Endothelial cell of umbilical vein (primary cell): ENCODE results near the gene IFNA2. TPM values are rescaled to one million over a fixed set of nuclear protein-coding genes. Genes with fewer than 3 reads are reported as not detected.

ENCODE experiments used
- BruUV-seq: library from RNA; stranded (reverse); fragments of 400-500 nt; replicated peaks from 2 replicates; lab custom pipeline; 2021; lab: Mats Ljungman, UMichigan
- CTCF ChIA-PET: fragments of 300-600, 350-600 bp; sonication (Branson Sonifier 250); formaldehyde crosslinking; loops from one replicate; lab custom pipeline; 2021; ENCODE audit warnings: antibody characterized with exemption, inconsistent platforms; lab: Charles Lee
- POLR2A ChIA-PET: fragments of 300-600, 350-600 bp; sonication (Branson Sonifier 250); formaldehyde crosslinking; loops from one replicate; lab custom pipeline; 2021; ENCODE audit warnings: antibody characterized with exemption, inconsistent platforms; lab: Charles Lee
- DNase-seq: peaks from one replicate; pipeline ENCODE4 v3.0.0-alpha.2; 2011; ENCODE audit warnings: low read depth, low spot score
- FAIRE-seq: peaks from 2 replicates; lab custom pipeline; 2011; peaks lifted over from hg19 to GRCh38; lab: Jason Lieb, UNC
- H2AFZ ChIP-seq: 2 replicates; pipeline ENCODE4 v1.6.0; 2012; ENCODE audit warnings: low read depth, low read length, control low read depth, inconsistent platforms
- H3K27ac ChIP-seq: 2 replicates; pipeline ENCODE4 v1.5.1; 2011; ENCODE audit warnings: low read depth, mild to moderate bottlenecking, control low read depth, low read length, moderate library complexity; ENCODE audit not compliant: insufficient read depth
- H3K27me3 ChIP-seq, 2 experiments: 2 replicates each; pipeline versions ENCODE4 v1.6.0 to v1.6.1; 2011; ENCODE audit warnings: low read length in 2 of 2, mixed read lengths in 1 of 2; ENCODE audit not compliant: control insufficient read depth in 2 of 2, insufficient read depth in 2 of 2
- H3K36me3 ChIP-seq, 2 experiments: 2 replicates in 1 of 2; 3 replicates in 1 of 2; pipeline ENCODE4 v1.5.1; 2011; ENCODE audit warnings: low read length in 2 of 2, mild to moderate bottlenecking in 1 of 2, moderate library complexity in 1 of 2; ENCODE audit not compliant: control insufficient read depth in 2 of 2, insufficient read depth in 2 of 2; ENCODE audit errors: extremely low read depth in 1 of 2
- H3K4me1 ChIP-seq: 3 replicates; pipeline ENCODE4 v1.5.1; 2011; ENCODE audit warnings: mild to moderate bottlenecking, low read length; ENCODE audit not compliant: control insufficient read depth, insufficient read depth; ENCODE audit errors: extremely low read depth
- H3K4me2 ChIP-seq: 2 replicates; pipeline ENCODE4 v1.6.1; 2011; ENCODE audit warnings: low read length, control low read depth, mixed read lengths; ENCODE audit not compliant: insufficient read depth
- H3K4me3 ChIP-seq, 3 experiments: fragments of 200-600 bp in 1 of 3; sonication (generic), shearing (Covaris generic) in 1 of 3; replicated peaks in 1 of 3; 2 replicates each; pipeline ENCODE4 v1.5.1; 2011 to 2016; ENCODE audit warnings: control low read depth in 3 of 3, low read length in 3 of 3, mild to moderate bottlenecking in 2 of 3, inconsistent platforms in 1 of 3, low read depth in 1 of 3, moderate library complexity in 1 of 3; ENCODE audit not compliant: insufficient read depth in 1 of 3
- H3K79me2 ChIP-seq: 2 replicates; pipeline ENCODE4 v1.6.0; 2012; ENCODE audit warnings: low read length, inconsistent platforms; ENCODE audit not compliant: control insufficient read depth, insufficient read depth
- H3K9ac ChIP-seq: replicated peaks from 2 replicates; pipeline ENCODE3; 2011; ENCODE audit warnings: low read length, control low read depth; ENCODE audit not compliant: insufficient read depth; ENCODE audit errors: extremely low read depth
- H3K9me1 ChIP-seq: replicated peaks from 3 replicates; pipeline ENCODE4 v1.6.0; 2011; ENCODE audit warnings: mild to moderate bottlenecking, low read length; ENCODE audit not compliant: control insufficient read depth, insufficient read depth; ENCODE audit errors: extremely low read depth
- H3K9me3 ChIP-seq: replicated peaks from 2 replicates; pipeline ENCODE4 v1.5.1; 2012; ENCODE audit warnings: low read length, inconsistent platforms; ENCODE audit not compliant: control insufficient read depth, insufficient read depth
- H4K20me1 ChIP-seq: replicated peaks from 2 replicates; pipeline ENCODE3; 2011; ENCODE audit warnings: mild to moderate bottlenecking, low read length; ENCODE audit not compliant: control insufficient read depth, insufficient read depth; ENCODE audit errors: extremely low read depth
- CTCF ChIP-seq, 2 donors: IDR thresholded peaks; 1 replicate in 1 of 2; 2 replicates in 1 of 2; pipeline ENCODE4 v1.5.1; 2011; ENCODE audit warnings: low read length in 2 of 2, mild to moderate bottlenecking in 2 of 2, moderate library complexity in 2 of 2, control low read depth in 1 of 2, inconsistent platforms in 1 of 2, low read depth in 1 of 2; ENCODE audit not compliant: insufficient read depth in 1 of 2; ENCODE audit errors: extremely low read depth in 1 of 2
- FOS ChIP-seq: IDR thresholded peaks from 2 replicates; pipeline ENCODE4 v1.6.1; 2011; ENCODE audit warnings: mild to moderate bottlenecking, low read length, moderate library complexity, borderline replicate concordance; ENCODE audit not compliant: insufficient read depth
- GATA2 ChIP-seq: IDR thresholded peaks from 2 replicates; pipeline ENCODE4 v1.7.0; 2011; ENCODE audit warnings: low read depth, mild to moderate bottlenecking, moderate library complexity, mixed read lengths, low read length; ENCODE audit not compliant: insufficient read length, insufficient read depth
- JUN ChIP-seq: IDR thresholded peaks from 2 replicates; pipeline ENCODE4 v1.6.1; 2011; ENCODE audit warnings: borderline replicate concordance, low read depth; ENCODE audit not compliant: insufficient read length, insufficient read depth
- MAX ChIP-seq: IDR thresholded peaks from 2 replicates; pipeline ENCODE4 v1.6.1; 2011; ENCODE audit not compliant: insufficient read depth, insufficient read length
- POLR2AphosphoS5 ChIP-seq: IDR thresholded peaks from 2 replicates; pipeline ENCODE4 v1.6.1; 2012; ENCODE audit warnings: low read depth, mild to moderate bottlenecking, control low read depth, low read length, moderate library complexity; ENCODE audit not compliant: insufficient read depth
- dilution Hi-C: fragments of 300-500 bp; cut with MboI; formaldehyde crosslinking; loops from one replicate; pipeline ENCODE4 v1.15.0; 2019; ENCODE audit warnings: low sequenced_read_pairs; ENCODE audit not compliant: extremely low pct_ligation_motif_present
- intact Hi-C: fragments of 100-400 bp; cut with micrococcal nuclease; formaldehyde crosslinking; loops from one replicate; pipeline ENCODE4 v1.10.0; 2022
- polyA plus RNA-seq, 4 experiments: library from polyadenylated mRNA; depleted of rRNA in 3 of 4; stranded (reverse) in 3 of 4; unstranded in 1 of 4; fragments of >200 nt; gene quantifications; 2 replicates each; pipeline versions ENCODE4 v1.2.1 to v1.2.3, GENCODE V29; 2011 to 2012; ENCODE audit warnings: missing spikeins in 1 of 4
- total RNA-seq: library from RNA; stranded (reverse); gene quantifications from 2 replicates; pipeline ENCODE4 v1.2.3, GENCODE V29; 2021

The IFNA2 gene
- total and polyA plus RNA-seq, 2 donors (not counting 3 experiments of a cell fraction or from before 2014, with no cell fraction given) = not detected

- Histone ChIP-seq H3K4me1 (no peaks in the 10 kb centered on the region), H3K27me3 (peaks cover 24 to 73% of the 10 kb centered on the region in 2 experiments), H3K27ac (no peak overlapping the region), H3K4me3 (no peak overlapping the region), H4K20me1 (no peaks in the 10 kb centered on the region), H3K4me2 (no peak overlapping the region), H2AFZ (no peak overlapping the region), H3K79me2 (no peaks in the 10 kb centered on the region), H3K9ac (no peak overlapping the region), H3K9me3 (no peaks in the 10 kb centered on the region), H3K36me3 (no peaks in the 10 kb centered on the region), H3K9me1 (no peaks in the 10 kb centered on the region)
- BruUV-seq = no TSS peak
- FAIRE-seq (no peak), DNase-seq (no peak)
- TF ChIP-seq CTCF (IDR thresholded peaks at IDR 0.05; ENCODE audit: extremely low read depth in 1 of 2, insufficient read depth in 1 of 2, low read depth in 1 of 2, low read length in 2 of 2) (peak in 1 of 2 donors; percentile 15), JUN (no peak), POLR2AphosphoS5 (no peak), GATA2 (no peak), MAX (no peak), FOS (no peak)
- dilution Hi-C loops (no loop called here), intact Hi-C loops (no loop called here)
- ChIA-PET CTCF (interaction anchor here (0.6 to 2.8 kb wide), 15 partner anchors 11 to 238 kb away, joined by 3 to 15 read pairs (median 4); partner anchors contain the start of gene KLHL9), POLR2A (no interaction called here)
Observed at GRCh38 chr9:21392270-21392669, 7.1 kb upstream of the IFNA2 start.
